SHP77 treated with DMSO at 0.1 percent for 48 hours (cell line): ENCODE measurements around the gene PCGF5.
"Not testable (repeated sequence)": the region's sequence is repeated elsewhere in the genome, so short reads cannot be mapped to it uniquely, and the experiment has no call there.

ENCODE experiments used
- DNase-seq: peaks from one replicate; lab custom pipeline; 2025; lab: John Stamatoyannopoulos, UW

The PCGF5 gene

DNA sequence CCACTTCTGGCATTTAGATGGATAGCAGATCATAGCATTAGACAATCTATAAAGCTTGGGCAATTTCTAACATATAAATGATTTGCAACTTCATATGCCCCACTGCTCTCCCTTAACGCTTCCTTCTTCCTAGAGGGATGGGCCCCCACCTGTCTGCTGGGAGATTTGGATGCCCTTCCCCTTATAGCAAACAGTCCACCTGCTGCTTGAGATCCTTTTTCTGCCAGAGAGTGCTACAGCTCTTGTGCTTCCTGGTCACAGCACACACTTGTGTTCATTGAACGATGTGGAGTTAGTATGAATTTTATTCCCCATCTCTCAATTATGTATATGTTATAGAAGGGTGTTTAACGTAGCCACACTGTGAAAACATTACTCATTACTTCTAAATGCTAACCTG, 10.4 kb upstream of the PCGF5 start:
- DNase-seq: no peak

- DNase-seq: peak; percentile 78
Measured at GRCh38 chr10:91210435-91210834, 10.0 kb upstream of the PCGF5 start.

GRCh38 chr10:91211675-91212074, 8.8 kb upstream of the PCGF5 start:
- no peak for DNase-seq

DNA sequence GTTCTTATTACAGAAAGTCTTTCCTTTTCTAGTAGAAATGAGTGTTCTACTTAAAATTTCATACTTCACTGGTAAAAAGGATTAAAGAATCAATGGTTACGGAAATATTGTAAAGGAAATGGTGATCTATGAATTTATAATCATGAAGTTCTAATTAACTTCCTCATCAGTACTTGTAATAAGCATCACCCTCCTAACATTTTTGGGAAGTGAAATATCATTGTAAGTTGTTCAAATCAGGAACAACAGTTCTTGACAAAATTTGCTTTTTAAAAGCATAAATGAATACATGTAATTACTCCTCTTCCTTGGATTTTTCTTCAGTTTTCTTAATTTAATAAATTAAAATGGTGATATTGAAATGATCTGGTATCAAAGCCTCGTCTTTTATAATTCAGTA, 5.6 kb upstream of the PCGF5 start:
- DNase-seq: no peak

- no peak for DNase-seq
Measured at GRCh38 chr10:91215384-91215783, 5.1 kb upstream of the PCGF5 start.

- DNase-seq: no peak
Measured at GRCh38 chr10:91219371-91220193, 881 bp upstream of the PCGF5 start.

- DNase-seq: no peak
Measured at GRCh38 chr10:91220954-91221675, 652 bp downstream of the PCGF5 start.

- DNase-seq: no peak
Measured at GRCh38 chr10:91226093-91226492, 5.6 kb downstream of the PCGF5 start.

DNA sequence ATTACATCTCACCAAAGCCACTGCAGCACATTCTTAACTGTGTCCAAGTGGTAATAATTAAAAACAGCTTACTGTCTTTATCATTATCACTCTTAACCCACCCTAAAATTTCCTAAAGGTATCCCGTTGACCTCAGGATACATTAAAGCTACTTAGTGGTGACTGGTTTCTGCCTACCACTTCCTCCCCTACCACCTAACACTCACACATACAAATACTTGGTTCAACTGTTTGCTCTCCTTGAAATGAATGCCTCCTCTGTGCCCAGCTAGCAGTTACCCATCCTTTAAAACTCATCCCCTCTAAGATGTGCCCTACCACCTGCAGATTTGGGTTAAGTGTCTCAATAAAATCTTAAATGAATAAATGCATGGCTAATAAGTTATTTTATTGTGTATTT, 7.1 kb downstream of the PCGF5 start:
- no peak for DNase-seq

DNA sequence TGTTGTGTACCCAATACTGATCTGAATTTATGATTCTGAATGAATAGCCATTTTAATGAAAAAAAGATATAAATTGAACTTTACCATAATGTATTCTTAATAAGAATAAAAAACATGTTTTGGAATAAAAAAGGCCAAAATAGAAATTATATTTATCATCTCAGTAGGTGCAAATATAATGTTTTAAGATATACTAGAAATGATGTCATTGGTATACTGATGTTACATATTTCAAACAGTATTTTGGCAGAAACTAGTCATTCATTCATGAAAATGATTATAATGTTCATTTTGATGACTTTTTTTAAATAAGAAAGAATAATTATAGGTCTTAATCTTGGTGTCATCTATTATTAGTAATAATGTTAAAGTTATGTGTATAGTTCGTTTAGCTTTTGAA, 9.2 kb downstream of the PCGF5 start:
- no peak for DNase-seq

DNA sequence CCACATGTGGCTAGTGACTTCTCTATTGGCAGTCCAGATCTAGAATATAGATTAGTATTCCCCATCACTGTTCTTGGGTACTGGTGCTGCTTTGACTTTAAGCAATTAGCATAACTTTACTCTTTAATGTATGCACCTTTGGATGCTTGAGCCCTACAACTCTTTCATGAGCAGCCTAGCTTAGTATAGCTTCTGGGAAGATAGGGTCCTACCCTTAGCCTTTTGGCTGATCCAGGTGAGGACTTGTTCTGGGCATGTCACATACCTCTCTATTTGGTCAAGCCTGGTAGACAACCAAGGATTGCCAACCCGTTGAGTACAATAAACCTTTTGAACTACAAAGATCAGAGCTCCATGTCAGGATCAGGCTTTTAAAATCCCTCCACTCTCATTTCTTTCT, 17.7 kb downstream of the PCGF5 start:
- DNase-seq: no peak

DNA sequence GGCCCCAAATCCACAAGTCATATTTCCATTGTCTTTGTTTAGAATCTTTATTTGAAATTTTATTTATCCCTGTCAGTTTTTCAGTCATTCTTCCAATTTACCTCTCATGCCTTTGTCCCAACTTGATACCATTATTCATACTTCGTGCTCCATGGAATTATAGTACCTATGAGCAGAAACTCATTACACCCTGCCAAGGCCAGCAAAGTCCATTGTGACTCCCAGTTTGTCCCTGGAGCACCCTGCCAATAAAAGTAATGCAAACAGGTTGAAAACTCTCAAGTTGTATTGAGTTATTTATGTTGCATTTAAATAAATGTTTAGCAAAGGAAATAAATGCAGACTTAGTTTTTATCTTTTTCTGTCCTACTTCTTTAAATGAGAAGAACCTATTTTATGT, 19.3 kb downstream of the PCGF5 start:
- DNase-seq: no peak

DNA sequence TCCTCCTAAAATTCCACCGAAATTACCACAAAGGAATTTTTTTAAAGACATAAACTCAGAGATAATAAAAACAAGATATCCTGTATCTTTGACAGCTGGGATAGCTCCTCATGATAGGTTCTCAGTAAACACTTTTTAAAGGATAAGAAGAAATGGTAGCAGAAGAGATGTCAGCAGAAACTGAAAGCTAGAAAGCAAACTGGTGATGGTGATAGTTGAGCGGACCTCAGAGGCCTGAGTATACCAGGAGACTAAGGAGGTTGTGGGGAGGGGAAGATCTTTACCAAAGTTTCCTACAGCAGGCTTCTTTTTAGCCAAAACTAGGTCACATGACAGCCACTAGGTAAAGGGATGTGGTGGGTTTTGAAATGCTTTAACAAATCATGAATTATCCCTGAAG, 22.5 kb downstream of the PCGF5 start:
- no peak for DNase-seq

- DNase-seq: no peak
Measured at GRCh38 chr10:91247360-91248111, 27.1 kb downstream of the PCGF5 start.

- no peak for DNase-seq
Measured at GRCh38 chr10:91249700-91250099, 29.2 kb downstream of the PCGF5 start.

- no peak for DNase-seq
Measured at GRCh38 chr10:91250341-91250740, 29.9 kb downstream of the PCGF5 start.

- DNase-seq: no peak
Measured at GRCh38 chr10:91251430-91252056, 31.1 kb downstream of the PCGF5 start.

- no peak for DNase-seq
Measured at GRCh38 chr10:91253300-91253699, 32.8 kb downstream of the PCGF5 start.

- no peak for DNase-seq
Measured at GRCh38 chr10:91257310-91257709, 36.8 kb downstream of the PCGF5 start.

- not testable (repeated sequence) for DNase-seq
Measured at GRCh38 chr10:91260417-91260816, 40.0 kb downstream of the PCGF5 start.

DNA sequence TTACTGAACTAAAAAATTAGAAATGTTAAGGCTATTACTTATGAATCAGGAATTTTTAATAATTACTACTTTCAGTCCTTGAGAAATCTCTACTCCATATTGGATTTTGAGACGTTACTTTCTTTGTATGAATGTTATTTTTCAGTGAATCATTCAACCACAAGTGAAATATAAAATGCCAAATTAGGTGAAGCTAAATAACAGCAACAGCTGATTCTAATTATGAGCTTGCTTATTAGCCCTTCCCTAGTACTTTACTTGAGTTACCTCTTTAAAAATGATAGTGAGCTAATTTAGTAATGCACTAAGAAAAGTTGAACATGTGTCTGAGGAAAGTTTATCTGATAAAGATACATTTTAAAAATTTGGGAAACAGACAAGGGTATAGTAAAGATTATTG, 51.4 kb downstream of the PCGF5 start:
- no peak for DNase-seq

GRCh38 chr10:91284486-91285090, 64.1 kb downstream of the PCGF5 start:
- no peak for DNase-seq
